KOPT-K1 (cell line): ENCODE results near the gene COX4I1.

Experiments
- H3K27ac ChIP-seq: fragments of 200-600 bp; sonication (generic); 2 replicates; pipeline ENCODE4 v1.5.1; 2016; ENCODE audit warnings: antibody characterized with exemption, mild to moderate bottlenecking, low read depth, low read length; ENCODE audit not compliant: poor library complexity, severe bottlenecking
- H3K36me3 ChIP-seq: fragments of 200-600 bp; sonication (generic); 2 replicates; pipeline ENCODE4 v1.5.1; 2017; ENCODE audit warnings: antibody characterized with exemption, mild to moderate bottlenecking, low read length, moderate library complexity; ENCODE audit not compliant: insufficient read depth
- H3K9me3 ChIP-seq: fragments of 200-600 bp; sonication (generic); 2 replicates; pipeline ENCODE4 v1.5.1; 2017; ENCODE audit warnings: antibody characterized with exemption, low read length, mild to moderate bottlenecking; ENCODE audit not compliant: insufficient read depth, poor library complexity, severe bottlenecking

Gene COX4I1

DNA sequence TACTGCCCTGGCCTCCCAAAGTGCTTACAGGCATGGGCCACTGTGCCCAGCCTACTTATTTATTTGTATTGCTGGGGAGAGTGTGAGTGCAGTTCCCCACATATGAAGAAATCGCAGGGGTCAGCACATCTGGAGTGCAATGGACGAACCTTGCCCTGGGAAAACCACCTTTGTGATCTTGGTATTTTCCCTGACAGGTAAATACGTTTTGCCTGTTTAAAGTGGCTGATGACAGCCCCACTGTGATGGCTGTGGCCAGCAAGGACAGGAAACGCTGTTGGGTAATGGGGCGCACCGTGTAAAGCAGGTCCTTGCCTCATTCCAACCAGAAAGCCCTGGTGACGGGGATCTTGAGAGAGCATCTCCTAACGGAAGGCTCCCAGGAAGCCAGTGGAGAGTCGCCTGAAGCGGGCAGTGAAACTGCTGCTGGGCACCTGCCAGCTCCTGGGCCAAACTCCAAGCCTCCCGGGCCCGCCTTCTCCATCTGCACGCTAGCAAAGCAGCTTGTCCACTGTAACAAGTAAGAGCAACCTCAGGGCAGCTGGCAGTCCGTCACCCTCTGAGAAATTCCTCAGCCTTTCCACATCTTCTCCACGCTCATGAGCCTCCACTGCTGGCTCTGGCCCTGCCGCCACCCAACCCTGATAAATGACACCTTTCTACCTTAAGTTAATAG is 17.7 kb upstream of the COX4I1 start:
- Histone ChIP-seq H3K36me3 (peaks cover 97% of the 10 kb centered on the region), H3K27ac (no peak overlapping the region), H3K9me3 (no peaks in the 10 kb centered on the region)

DNA sequence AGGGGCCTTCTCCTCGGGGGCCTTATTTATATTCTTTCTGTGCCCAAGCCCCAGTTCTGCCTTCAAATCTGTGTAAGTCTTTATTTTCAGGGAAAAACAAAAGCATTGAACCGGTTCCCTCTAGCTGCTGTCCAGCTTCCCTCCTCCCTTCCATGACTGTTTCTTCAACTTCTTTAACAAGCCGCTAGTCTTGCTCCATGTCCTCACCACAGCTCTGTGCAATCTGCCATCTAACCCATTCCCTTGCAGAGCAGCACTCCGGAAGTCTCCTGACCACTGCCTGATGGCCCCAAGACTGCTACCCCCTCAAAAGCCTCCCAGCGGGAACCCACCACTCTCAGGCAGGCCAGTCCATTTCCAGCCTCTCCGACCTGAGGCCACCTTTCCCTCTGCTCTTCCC is 17.0 kb upstream of the COX4I1 start:
- H3K36me3 ChIP-seq: peaks cover 97% of the 10 kb centered on the region
- H3K9me3 ChIP-seq: no peaks in the 10 kb centered on the region
- no peak overlapping the region for H3K27ac ChIP-seq

DNA sequence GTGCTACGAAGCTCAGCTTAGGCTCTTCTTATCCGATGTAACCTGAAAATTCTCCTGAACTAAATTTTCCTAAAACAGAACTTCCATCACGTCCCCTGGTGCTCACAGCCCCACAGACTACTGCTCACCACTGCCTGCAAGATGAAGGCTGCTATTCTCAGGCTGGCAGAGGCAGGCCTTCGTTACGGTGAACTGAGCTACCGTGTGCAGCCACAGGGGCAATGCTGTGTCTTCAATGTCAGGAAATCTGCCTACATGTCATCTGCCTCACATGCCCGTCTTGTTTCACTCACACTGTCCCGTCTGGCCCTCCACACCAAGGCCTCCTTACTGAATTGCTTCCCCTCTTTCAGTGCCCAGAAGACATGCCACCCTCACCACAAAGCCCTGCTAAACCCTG is 16.1 kb upstream of the COX4I1 start:
- no peak overlapping the region for H3K27ac ChIP-seq
- peaks cover 97% of the 10 kb centered on the region for H3K36me3 ChIP-seq
- no peaks in the 10 kb centered on the region for H3K9me3 ChIP-seq

DNA sequence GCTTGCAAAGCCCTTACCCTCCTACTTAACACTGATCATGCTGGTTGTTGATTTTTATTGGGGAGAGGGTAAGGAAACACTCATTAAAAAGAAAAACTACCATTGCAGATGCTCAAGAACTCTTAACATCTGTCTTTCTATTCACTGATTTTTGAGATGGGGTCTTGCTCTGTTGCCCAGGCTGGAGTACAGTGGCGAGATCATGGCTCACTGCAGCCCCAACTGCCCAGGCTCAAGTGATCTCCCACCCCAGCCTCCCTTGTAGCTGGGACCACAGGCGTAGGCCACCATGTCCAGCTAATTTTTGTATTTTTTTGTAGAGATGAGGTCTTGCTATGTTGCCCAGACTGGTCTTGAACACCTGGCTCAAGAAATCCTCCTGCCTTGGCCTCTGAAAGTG is 14.7 kb upstream of the COX4I1 start:
- Histone ChIP-seq H3K27ac (no peak overlapping the region), H3K9me3 (no peaks in the 10 kb centered on the region), H3K36me3 (peaks cover 97% of the 10 kb centered on the region)

DNA sequence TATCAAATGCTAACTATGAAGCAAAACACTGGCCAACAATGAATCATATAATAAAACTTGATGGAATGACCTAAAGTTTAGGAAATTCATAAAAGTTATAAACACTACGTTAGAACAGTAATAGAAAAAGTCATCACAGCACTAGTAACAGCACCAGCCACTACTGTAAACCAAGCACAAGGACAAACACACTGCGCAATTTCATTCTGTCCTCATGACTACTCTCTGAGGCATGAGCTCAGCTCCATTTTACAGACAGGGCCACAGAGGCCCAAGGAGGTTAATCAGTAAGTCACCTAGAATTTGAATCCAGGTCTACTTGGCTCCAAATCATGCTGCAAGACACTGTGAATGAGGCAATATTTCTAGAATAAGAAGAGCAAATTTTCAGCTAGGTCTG is 13.6 kb upstream of the COX4I1 start:
- H3K9me3 ChIP-seq: no peaks in the 10 kb centered on the region
- no peak overlapping the region for H3K27ac ChIP-seq
- peaks cover 95% of the 10 kb centered on the region for H3K36me3 ChIP-seq

DNA sequence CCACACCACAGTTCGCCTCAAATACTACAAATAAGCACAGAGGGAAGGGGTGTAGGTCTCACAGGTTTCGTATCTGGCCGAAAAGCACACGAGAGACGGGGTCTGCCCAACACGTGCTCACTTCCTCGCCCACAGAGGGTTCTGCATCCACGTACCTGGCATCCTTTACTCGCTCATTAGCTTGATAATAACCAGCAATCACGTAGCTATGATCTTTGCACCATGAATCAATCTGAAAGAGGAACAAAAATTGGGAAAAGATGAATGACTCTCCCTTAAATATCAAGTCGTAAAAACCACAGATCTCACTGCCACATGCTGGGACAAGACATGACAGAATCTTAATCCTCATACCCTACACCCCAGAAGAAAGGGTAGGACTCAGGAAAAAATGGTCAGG is 10.7 kb upstream of the COX4I1 start:
- Histone ChIP-seq H3K36me3 (peaks cover 96% of the 10 kb centered on the region), H3K9me3 (no peaks in the 10 kb centered on the region), H3K27ac (no peak overlapping the region)

DNA sequence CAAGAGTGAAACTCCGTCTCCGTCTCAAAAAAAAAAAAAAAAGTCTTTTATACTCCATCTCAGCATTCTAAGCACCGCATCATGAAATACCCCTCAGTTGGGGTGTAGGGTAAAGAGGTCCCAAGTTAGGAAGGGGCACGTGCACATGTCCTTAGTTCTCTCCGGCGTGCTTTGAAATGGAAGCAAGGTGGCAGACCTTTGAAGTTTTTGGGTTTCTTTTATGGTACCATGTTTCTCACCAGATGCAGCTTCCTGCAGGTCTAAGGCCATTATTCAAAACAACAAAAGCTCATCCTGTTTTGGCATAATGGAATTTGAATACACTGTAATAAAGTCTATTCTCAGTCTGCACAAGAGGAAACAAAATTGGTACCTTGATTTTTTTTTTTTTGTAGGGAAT is 9.7 kb upstream of the COX4I1 start:
- Histone ChIP-seq H3K36me3 (peaks cover 98% of the 10 kb centered on the region), H3K9me3 (no peaks in the 10 kb centered on the region), H3K27ac (no peak overlapping the region)

DNA sequence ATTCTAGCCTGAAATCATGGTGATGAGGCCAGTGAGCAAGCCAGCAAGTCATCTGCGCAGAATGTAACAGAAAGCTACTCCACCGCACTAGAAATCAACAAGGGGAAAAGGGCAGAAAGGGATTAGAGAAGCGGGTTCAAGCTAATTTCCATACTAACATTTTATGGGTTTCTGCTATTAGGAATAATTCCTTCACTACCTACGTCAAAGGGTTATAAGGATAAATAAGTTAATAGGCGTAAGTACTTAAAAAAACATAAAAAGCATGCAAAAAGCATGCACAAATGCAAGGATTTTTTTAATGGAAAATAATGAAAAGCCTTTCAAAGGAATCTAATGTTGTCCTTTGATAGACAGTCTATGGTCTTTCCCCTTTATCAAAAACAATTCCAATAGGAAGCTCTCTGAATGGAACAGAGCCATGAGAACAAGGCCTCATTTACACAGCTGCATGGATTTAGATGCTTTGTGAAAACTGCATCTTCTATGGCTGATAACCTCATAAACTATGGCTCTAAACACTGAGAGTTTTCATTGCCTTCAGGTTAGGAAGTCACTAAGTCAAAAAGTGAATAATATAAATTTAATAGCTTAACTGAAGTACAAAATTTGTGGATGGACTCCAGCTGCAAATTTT is 5.7 kb upstream of the COX4I1 start:
- Histone ChIP-seq H3K36me3 (peaks cover 84% of the 10 kb centered on the region), H3K27ac (no peak overlapping the region), H3K9me3 (no peaks in the 10 kb centered on the region)

DNA sequence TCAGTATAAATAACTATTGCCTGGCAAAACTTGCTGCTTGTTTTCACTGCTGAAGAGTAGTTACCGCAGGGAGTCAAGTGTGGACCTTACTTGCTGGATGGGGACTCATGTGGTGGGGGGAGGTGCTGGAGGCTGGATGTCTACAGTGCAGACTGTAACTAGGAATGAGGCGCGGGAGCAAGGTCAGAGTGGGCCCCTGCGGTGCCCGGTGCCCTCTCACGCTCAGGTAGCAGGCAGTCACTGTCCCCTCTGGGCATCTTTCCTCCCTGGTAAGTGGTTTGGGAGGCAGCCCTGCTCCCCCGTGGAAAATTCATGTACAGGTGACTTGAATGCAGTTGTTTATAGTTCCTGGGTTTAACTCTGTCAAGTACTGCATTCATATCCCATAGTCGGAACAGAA is 4.8 kb upstream of the COX4I1 start:
- peaks cover 75% of the 10 kb centered on the region for H3K36me3 ChIP-seq
- no peaks in the 10 kb centered on the region for H3K9me3 ChIP-seq
- no peak overlapping the region for H3K27ac ChIP-seq

DNA sequence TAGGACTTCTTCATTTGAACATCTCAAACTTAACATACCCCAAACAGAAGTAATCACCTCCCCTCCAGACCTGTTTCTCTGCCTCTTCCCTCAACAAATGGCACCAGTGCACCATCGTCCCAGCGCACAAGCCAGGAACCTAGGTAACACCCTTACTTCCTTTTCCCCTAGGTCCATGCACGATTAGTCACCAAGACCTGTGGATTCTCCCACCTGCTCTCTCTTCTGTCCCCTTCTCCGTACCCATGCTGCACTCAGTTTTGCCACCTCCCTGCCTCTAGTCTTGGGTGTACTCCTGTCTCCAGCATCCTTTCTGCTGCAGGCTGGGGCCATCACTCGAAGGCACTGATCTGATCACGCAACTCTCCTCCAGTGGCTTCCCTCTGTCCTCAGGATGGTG is 3.3 kb upstream of the COX4I1 start:
- Histone ChIP-seq H3K27ac (no peak overlapping the region), H3K9me3 (no peaks in the 10 kb centered on the region), H3K36me3 (peaks cover 62% of the 10 kb centered on the region)

DNA sequence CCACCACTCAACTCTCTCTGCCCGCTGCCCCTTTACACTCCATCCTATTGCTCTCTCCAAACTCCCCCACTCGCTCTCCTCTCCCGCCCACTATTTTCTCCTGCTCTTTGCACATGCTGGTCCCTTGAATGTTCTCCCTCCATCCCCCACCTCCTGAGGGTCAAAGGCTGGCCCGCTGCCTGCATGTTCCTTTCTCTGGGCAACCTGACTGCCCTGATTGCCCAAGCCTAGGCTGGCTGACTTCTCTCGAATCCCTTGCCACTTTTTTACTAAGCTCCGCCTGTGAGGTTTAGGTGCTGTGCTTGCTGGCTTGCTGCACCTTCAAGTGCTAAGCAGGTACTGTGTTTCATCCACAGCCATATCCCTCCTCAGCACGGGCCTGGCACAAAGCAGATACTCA is 2.9 kb upstream of the COX4I1 start:
- Histone ChIP-seq H3K36me3 (peaks cover 62% of the 10 kb centered on the region), H3K9me3 (no peaks in the 10 kb centered on the region), H3K27ac (no peak overlapping the region)

DNA sequence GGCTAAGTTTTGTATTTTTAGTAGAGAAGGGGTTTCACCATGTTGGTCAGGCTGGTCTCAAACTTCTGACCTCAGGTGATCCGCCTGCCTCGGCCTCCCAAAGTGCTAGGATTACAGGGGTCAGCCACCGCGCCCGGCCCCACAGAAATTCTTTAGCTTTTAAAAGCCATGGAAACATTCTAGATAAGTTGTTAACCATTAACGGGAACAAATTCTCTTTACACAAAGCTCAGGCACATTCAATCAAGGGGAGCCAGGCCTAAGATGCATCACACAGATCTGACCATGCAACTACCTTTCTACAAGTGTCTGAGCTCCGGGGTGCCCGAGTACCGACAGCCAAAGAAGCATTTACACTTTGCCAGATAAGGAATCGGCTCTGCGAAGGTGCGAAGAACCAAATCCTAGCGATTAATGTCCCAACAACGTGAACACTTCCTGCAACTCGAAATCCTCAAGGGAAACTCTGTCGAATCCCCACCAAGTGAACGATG is 1.2 kb upstream of the COX4I1 start:
- Histone ChIP-seq H3K36me3 (peaks cover 62% of the 10 kb centered on the region), H3K27ac (peak overlapping the region; percentile 85)

DNA sequence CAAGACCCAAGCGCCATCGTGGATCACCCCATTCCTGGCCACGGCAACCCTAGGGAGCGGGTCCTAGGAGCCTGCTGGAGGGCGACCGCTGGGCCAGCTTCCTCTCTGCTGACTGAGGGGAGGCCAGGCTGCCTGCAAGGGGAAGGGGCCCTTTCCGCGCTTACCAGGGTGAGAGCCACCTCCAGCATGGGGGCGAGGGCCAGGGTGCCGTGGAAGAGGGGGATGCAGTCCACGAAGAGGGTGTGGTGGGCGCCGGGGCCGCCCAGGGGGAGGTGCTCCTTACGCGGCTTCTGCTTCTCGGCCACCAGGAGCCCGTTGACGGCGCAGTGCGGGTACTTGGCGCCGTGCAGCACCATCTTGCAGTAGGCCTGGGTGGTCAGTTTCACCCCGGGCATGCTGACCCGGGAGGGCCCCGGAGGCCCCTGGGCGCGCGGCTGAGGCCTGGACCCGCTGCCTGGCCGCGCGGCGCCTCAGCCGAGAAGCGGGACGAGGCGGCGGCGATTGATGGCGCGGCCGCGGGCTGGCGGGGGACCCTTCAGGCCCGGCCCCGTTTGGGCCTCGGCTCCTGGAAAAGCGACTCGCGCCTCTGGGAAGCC is 496 bp upstream of the COX4I1 start:
- Histone ChIP-seq H3K27ac (peak overlapping the region; percentile 85), H3K36me3 (peaks cover 62% of the 10 kb centered on the region), H3K9me3 (no peaks in the 10 kb centered on the region)

More for the DNA sequence above, 1.2 kb upstream of the COX4I1 start:
- H3K9me3 ChIP-seq: no peaks in the 10 kb centered on the region

DNA sequence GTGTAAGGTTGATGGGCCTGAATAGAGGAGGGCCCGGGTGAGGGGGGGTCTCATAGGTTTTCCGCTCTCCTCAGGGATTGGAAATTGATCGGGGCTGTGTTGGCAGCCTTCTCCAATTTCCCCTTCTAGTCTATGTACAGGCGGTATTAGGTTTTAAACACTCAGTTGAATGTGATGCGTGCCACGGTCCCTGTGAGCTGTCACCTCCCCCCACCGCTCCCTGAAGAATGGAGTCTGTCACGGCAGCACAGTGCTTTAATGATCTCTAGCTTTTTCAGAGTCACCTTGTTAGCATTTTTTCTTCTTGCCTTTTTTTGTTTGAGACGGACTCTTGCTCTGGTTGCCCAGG is 800 bp downstream of the COX4I1 start:
- Histone ChIP-seq H3K36me3 (peaks cover 61% of the 10 kb centered on the region), H3K27ac (peak overlapping the region; percentile 85), H3K9me3 (no peaks in the 10 kb centered on the region)

DNA sequence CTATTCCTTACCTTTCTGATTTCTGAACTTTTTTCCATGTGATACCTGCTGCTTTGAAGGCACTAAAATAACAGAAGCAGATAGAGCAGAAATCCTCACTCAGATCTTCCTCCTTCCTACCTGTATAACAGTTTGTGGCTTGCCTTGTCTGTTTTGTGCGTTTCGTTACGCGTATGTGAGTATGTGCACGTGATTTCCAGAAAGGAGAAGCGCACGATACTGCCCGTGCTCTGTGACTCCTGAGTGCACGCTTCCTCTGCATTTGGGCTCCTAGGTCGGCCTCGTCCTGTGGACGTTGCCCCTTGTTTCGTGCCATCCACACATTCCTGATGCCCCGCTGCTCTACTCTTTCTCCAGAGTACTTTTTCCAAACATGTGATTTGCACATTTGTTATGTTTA is 4.1 kb downstream of the COX4I1 start:
- Histone ChIP-seq H3K36me3 (peaks cover 62% of the 10 kb centered on the region), H3K27ac (no peak overlapping the region)

More for the DNA sequence above, 4.1 kb downstream of the COX4I1 start:
- no peaks in the 10 kb centered on the region for H3K9me3 ChIP-seq
